EH (cell line): Measurements from ENCODE around the gene NHLRC1.

Source experiments
- DNase-seq: peaks from one replicate; pipeline ENCODE4 v3.0.0-alpha.2; 2015; ENCODE audit warnings: low read depth

Gene NHLRC1

DNA sequence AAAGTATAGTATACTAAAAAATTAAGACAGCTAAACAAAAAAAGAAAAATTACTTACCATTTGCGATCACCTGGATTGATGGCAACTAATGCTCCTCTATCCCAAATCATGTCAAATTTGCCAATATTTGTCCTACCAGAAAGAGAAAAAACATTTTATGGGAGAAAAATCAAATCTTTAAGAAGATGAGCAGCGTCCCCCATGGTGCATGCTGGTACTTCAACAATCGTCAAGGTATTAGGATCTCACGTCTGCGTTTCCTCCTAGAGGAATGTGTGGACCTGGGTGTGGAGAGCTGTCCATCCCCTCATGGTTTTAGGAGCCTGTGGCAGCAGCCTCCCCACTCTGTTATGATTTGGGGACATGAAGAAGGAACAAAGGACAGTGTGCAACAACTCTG lies 16.4 kb upstream of the NHLRC1 start:
- no peak for DNase-seq

- DNase-seq: no peak
Measured at GRCh38 chr6:18136260-18136659, 13.8 kb upstream of the NHLRC1 start.

DNA sequence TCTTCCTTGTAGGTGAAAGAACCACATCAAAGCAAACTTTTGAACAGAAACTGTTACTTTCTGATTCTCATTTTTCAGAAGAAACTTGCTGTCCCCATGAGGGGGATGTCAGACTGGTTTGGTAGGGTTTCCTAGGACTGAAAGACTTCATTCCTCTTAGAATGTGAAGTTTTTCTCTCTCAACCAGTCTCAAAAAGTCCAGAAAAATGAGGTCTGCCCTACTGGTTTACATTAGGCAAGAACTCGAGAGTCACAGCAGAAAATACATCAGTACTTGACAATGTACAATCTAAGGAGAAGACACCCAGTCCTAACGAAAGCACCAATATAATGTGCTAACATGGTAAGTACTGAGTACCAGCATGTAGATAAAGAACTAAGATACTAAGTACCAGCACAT lies 12.7 kb upstream of the NHLRC1 start:
- DNase-seq: no peak

DNA sequence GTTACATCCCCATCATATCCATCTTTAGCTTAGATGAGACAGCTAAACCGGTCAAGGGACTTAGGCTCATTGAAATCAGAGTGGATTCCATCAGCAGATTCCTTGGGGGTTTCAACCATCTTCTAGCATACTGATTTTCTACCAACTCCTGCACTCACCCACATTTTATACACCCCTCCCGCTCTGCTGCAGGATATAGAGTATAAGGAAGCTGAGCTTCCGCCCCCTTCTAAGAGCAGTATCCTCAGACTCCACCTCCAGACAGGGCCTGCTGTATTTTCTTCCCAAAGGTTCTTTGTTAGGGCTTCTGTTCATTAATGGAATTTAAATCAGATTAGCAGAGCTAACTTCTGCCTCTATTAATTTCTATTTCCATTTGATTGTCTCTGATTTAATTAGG lies 9.9 kb upstream of the NHLRC1 start:
- DNase-seq: no peak

GRCh38 chr6:18126121-18126520 lies 3.6 kb upstream of the NHLRC1 start:
- peak; percentile 52 for DNase-seq

GRCh38 chr6:18121580-18122127 lies 823 bp downstream of the NHLRC1 start:
- no peak for DNase-seq

- no peak for DNase-seq
Measured at GRCh38 chr6:18119236-18119635, 3.2 kb downstream of the NHLRC1 start.

GRCh38 chr6:18118330-18118729 lies 4.1 kb downstream of the NHLRC1 start:
- no peak for DNase-seq

- DNase-seq: no peak
Measured at GRCh38 chr6:18117136-18117535, 5.3 kb downstream of the NHLRC1 start.

DNA sequence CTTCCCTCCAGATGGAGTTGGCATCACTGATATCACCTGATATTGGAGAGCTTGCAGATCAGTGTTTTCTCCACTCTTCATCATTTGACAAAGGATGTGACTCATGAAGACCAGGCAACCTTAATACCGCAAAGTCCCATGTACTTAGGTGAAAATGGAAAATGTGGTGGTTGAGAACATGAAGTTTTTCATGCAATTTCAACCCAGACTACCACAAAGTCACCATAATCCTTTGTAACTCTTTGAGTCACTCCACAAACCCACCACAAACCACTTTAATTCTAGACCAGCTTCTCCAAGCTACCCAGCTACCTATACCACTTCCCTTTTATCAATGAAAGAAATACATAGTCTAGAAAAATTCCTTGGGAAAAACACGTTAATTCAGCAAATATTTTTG lies 7.1 kb downstream of the NHLRC1 start:
- no peak for DNase-seq

- no peak for DNase-seq
Measured at GRCh38 chr6:18110162-18110561, 12.3 kb downstream of the NHLRC1 start.

GRCh38 chr6:18107061-18107460 lies 15.4 kb downstream of the NHLRC1 start:
- DNase-seq: no peak

DNA sequence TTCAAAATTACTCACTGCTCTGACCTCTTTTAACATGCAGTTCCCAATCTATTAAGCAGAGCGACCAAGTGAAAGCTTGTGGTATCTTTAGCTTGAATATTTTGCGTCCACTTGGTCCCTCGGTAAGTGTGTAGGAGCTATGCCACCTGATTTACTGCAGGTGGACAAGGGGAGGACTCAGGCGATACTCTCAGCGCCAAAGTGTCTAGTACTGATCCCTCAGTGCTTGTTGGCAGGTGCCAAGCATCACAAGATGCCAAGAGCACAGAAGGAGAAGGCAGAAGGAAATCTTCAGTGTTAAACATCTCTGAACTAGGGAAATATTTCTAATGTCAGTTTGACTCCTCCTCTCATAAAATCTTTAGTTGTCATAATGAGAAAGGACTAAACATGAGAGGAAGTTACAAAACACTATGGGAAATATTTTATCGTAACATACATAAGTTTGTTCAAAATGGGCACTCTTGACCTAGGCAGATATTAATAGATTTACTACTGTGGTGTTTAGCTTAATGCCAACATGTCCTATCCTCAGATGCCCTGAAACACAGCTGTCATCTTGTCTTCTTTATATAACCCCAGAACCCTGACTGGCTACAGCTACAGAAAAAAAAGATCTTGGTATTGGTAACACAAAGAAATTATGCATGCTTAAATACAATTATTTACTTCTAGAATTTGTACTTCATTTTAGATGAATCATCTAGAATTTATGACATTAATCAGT lies 19.5 kb downstream of the NHLRC1 start:
- DNase-seq: no peak

DNA sequence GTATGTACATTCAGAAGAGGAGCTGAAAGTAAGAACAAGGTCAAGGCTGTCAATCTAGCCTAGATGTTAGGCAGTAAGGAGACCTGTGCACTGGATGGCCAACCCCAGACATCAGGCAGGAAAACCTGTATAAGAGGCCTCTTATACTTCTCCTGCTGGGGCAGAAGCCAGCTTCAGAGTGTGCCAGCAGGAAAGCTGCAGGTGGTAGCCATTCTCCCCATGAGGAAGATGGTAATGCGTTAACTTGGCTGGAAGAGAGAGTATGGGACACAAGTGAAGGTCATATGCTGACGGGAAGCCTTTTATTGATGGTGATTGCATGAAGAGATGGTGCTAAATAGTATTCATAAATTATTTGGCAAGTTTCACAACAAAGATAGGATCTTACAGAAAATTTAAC lies 20.6 kb downstream of the NHLRC1 start:
- DNase-seq: no peak

DNA sequence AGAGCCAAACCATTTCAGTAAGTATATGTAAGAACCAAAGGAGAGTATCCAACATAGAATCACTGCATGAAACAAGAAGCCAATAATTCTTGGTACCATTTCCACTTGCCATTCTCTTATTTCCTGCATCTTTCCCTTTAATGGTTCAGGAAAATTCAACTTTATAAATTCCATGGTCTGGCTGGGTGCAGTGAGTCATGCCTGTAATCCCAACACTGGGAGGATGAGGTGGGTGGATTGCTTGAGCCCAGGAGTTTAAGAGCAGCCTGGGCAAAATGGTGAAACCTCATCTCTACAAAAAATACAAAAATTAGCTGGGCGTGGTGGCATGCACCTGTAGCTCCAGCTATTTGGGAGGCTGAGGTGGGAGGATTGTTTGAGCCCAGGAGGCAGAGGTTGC lies 21.2 kb downstream of the NHLRC1 start:
- peak; percentile 69 for DNase-seq

DNA sequence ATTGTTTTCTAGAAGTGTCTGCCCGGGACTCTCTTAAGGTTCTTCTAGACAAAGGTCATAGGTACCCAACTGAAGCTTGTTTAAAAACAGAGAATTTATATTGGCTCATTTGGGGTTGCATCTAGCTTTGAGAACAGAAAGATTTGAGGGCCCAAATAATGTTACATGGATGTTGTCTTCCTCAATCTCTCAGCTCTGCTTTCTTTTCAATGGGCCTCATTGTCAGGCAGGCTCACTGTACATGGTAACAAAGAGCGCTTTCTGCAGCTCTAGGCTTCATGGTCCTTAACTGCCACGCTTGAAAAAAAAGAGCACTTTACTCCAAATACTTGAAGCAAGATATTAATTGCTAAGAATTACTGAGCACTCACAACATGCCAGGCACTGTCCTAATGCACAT lies 22.2 kb downstream of the NHLRC1 start:
- no peak for DNase-seq

GRCh38 chr6:18099511-18099910 lies 23.0 kb downstream of the NHLRC1 start:
- no peak for DNase-seq

DNA sequence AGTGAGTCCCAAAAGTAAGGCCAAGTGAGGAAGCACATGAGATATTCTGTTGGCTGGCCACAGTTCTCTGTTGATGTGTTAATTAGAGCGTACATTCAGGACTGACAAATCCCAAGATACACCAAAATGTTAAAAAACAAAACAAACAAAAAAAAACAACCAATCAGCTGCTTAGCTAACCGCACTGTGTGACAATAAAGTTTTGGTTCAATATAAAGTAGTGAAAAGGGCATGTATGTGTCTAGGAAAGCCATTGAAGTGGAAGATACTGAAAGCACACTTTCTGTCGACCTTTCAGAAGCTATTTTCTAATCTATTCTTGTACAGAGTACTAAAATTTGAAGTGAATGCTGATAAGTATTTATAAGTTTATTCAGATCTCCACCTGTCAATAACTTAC lies 26.1 kb downstream of the NHLRC1 start:
- DNase-seq: no peak

DNA sequence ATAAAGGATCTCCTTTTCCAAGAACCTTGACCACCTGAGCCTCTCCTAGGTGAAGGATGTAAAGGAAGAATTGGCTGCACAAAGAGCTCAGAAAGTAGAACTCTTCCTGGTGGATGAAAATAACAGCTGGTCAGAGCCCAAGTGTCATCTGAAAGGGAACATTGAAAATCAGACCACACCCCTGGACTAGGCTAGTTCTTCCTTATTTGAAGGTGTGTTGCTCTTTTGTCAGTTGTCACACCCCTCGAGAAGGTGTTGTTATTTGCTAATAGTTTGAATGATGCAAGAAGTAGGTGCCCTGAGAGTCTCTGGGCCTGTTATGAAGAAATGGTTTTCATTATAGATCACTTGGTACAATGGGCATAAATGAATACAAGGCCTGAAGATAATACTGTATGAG lies 31.1 kb downstream of the NHLRC1 start:
- DNase-seq: no peak

GRCh38 chr6:18090349-18090786 lies 32.1 kb downstream of the NHLRC1 start:
- DNase-seq: no peak

GRCh38 chr6:18088419-18089296 lies 33.8 kb downstream of the NHLRC1 start:
- peak; percentile 19 for DNase-seq

- no peak for DNase-seq
Measured at GRCh38 chr6:18087396-18088165, 34.9 kb downstream of the NHLRC1 start.
